GM23338 (cell line): ENCODE measurements around the gene TARS3. TPM values are rescaled to one million over a fixed set of nuclear protein-coding genes. Genes with fewer than 3 reads are reported as not detected.
A peak's percentile ranks its signal among the peaks of the same experiment; 100 is the strongest.

Experiments used
- ATAC-seq: fragments of 200-7000 bp; cut with Tn5 transposase; 3 replicates; pipeline ENCODE4 v1.9.1; 2020
- DNase-seq: peaks from one replicate; pipeline ENCODE4 v3.0.0-alpha.2; 2015; ENCODE audit warnings: low spot score
- H2AFZ ChIP-seq: fragments of 200-600 bp; sonication (generic); 2 replicates; pipeline ENCODE4 v1.8.0; 2016; ENCODE audit warnings: antibody characterized with exemption, mild to moderate bottlenecking, moderate library complexity
- H3F3A ChIP-seq: fragments of 200-600 bp; sonication (generic); replicated peaks from 2 replicates; pipeline ENCODE4 v1.8.0; 2017; ENCODE audit warnings: antibody characterized with exemption, mixed run types, low read depth
- H3K27ac ChIP-seq: fragments of 200-600 bp; sonication (generic); 2 replicates; pipeline ENCODE4 v1.6.1; 2016; ENCODE audit warnings: low read depth
- H3K27me3 ChIP-seq: fragments of 200-600 bp; sonication (generic); 2 replicates; pipeline ENCODE4 v1.8.0; 2016; ENCODE audit warnings: mild to moderate bottlenecking, mixed run types, moderate library complexity; ENCODE audit not compliant: insufficient read depth
- H3K36me3 ChIP-seq: fragments of 200-600 bp; sonication (generic); 2 replicates; pipeline ENCODE4 v1.8.0; 2016; ENCODE audit warnings: mild to moderate bottlenecking; ENCODE audit not compliant: insufficient read depth
- H3K4me1 ChIP-seq: fragments of 200-600 bp; sonication (generic); 2 replicates; pipeline ENCODE4 v1.8.0; 2016; ENCODE audit warnings: mild to moderate bottlenecking, moderate library complexity; ENCODE audit not compliant: insufficient read depth
- H3K4me2 ChIP-seq: fragments of 200-600 bp; sonication (generic); 2 replicates; pipeline ENCODE4 v1.7.1; 2017; ENCODE audit warnings: mixed run types
- H3K4me3 ChIP-seq: fragments of 200-600 bp; sonication (generic); 2 replicates; pipeline ENCODE4 v1.6.1; 2016; ENCODE audit warnings: mixed run types
- H3K79me2 ChIP-seq: fragments of 200-600 bp; sonication (generic); replicated peaks from 2 replicates; pipeline ENCODE4 v1.8.0; 2017; ENCODE audit warnings: mild to moderate bottlenecking; ENCODE audit not compliant: insufficient read depth
- H3K9me2 ChIP-seq: fragments of 200-600 bp; sonication (generic); 2 replicates; pipeline ENCODE4 v1.8.0; 2017; ENCODE audit not compliant: insufficient read depth
- H4K20me1 ChIP-seq: fragments of 200-600 bp; sonication (generic); replicated peaks from 2 replicates; pipeline ENCODE4 v1.8.0; 2017; ENCODE audit warnings: mild to moderate bottlenecking; ENCODE audit not compliant: insufficient read depth
- H3K27ac Mint-ChIP-seq: 2 replicates; pipeline ENCODE4 v1.8.0; 2020; ENCODE audit warnings: inconsistent platforms, mild to moderate bottlenecking, moderate library complexity, mixed read lengths
- H3K27me3 Mint-ChIP-seq: 3 replicates; pipeline ENCODE4 v1.8.0; 2022; ENCODE audit warnings: low read depth, mild to moderate bottlenecking, moderate library complexity, mixed read lengths, inconsistent platforms; ENCODE audit not compliant: insufficient read depth, poor library complexity
- H3K36me3 Mint-ChIP-seq: 3 replicates; pipeline ENCODE4 v1.8.0; 2021; ENCODE audit warnings: low read depth, mild to moderate bottlenecking, inconsistent platforms, moderate library complexity, mixed read lengths
- H3K4me1 Mint-ChIP-seq: 3 replicates; pipeline ENCODE4 v1.8.0; 2020; ENCODE audit warnings: mild to moderate bottlenecking, inconsistent platforms, mixed read lengths
- H3K4me3 Mint-ChIP-seq: 3 replicates; pipeline ENCODE4 v1.8.0; 2021; ENCODE audit warnings: moderate library complexity, mild to moderate bottlenecking, inconsistent platforms, mixed read lengths
- H3K9me3 Mint-ChIP-seq: 3 replicates; pipeline ENCODE4 v1.8.0; 2020; ENCODE audit warnings: moderate library complexity, mild to moderate bottlenecking, inconsistent platforms, mixed read lengths
- CREB1 ChIP-seq: fragments of 250-450 bp; sonication (Bioruptor Pico); IDR thresholded peaks from 2 replicates; pipeline ENCODE4 v1.5.0; 2020; ENCODE audit warnings: low read depth, mild to moderate bottlenecking, moderate library complexity
- EZH2 ChIP-seq: fragments of 200-600 bp; sonication (generic); IDR thresholded peaks from one replicate; pipeline ENCODE4 v1.8.0; 2017; ENCODE audit warnings: antibody characterized with exemption, mild to moderate bottlenecking, low read depth; ENCODE audit not compliant: unreplicated experiment
- EZH2phosphoT487 ChIP-seq: fragments of 200-600 bp; sonication (generic); IDR thresholded peaks from one replicate; pipeline ENCODE4 v1.8.1; 2018; ENCODE audit warnings: antibody characterized with exemption; ENCODE audit not compliant: unreplicated experiment
- JUNB ChIP-seq: IDR thresholded peaks from one replicate; pipeline ENCODE4 v1.6.1; 2016; ENCODE audit warnings: antibody characterized with exemption; ENCODE audit not compliant: unreplicated experiment
- NANOG ChIP-seq: IDR thresholded peaks from 2 replicates; pipeline ENCODE4 v1.6.1; 2016; ENCODE audit warnings: antibody characterized with exemption, borderline replicate concordance
- ZNF331 ChIP-seq: fragments of 250-450 bp; sonication (Bioruptor Pico); IDR thresholded peaks from 2 replicates; pipeline ENCODE4 v1.5.0; 2020; ENCODE audit warnings: low read depth, mild to moderate bottlenecking, moderate library complexity
- polyA plus RNA-seq: library from polyadenylated mRNA; unstranded; fragments of >200 nt; fragmentation: Nextera tagmentation; extraction: Ambion mirVana; gene quantifications from 2 replicates; pipeline ENCODE4 v1.2.1, GENCODE V29; 2016
- total RNA-seq: library from RNA; depleted of rRNA; stranded (reverse); fragments of >200 nt; shearing (Covaris generic); gene quantifications from 2 replicates; pipeline ENCODE4 v1.2.3, GENCODE V29; 2014
- TF ChIP-seq, protein P1 (sequence below), 2 experiments: fragments of 200-600 bp in 1 of 2; sonication (generic) in 1 of 2; conservative IDR thresholded peaks; 2 replicates each; pipeline versions ENCODE4 v1.5.1 to v1.6.1; 2016 to 2017; ENCODE audit warnings: antibody characterized with exemption in 2 of 2, low read depth in 2 of 2, mild to moderate bottlenecking in 2 of 2, moderate library complexity in 1 of 2
- TF ChIP-seq, protein P2 (sequence below): IDR thresholded peaks from one replicate; pipeline ENCODE4 v1.6.1; 2018; ENCODE audit warnings: antibody characterized with exemption; ENCODE audit not compliant: unreplicated experiment
- TF ChIP-seq, protein P3 (sequence below): fragments of 250-450 bp; sonication (Bioruptor Pico); IDR thresholded peaks from 2 replicates; pipeline ENCODE4 v1.5.0; 2020; ENCODE audit warnings: mild to moderate bottlenecking, moderate library complexity

The TARS3 gene
- total and polyA plus RNA-seq, 2 experiments from 2014 or later: 13.0 to 15.4 TPM

DNA sequence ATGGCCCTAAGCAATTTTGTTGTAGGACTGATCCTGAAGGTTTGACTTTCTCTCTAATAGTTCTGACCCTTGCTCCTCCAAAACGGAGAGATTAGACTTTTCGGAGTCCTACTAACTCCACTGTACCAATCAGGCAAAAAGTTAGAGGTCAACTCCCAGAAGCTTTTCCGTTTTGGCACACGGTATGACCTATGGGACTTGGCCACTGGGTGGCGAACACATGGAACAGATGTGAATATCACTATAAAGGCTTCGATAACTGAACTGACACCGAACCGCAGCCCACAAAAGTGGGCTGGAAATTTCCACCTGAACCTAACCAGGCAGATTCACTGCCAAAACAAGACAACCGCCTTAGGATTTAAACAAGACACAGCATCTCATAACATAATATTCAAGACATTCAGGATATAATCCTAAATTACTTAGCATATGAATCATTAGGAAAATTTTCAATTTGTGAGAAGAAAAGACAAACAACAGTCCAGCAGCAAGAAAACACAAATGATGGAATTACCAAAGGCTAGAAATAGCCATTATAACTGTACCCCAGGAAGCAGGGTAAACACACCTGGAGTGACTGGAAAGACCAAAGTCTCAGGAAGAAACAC lies 59.9 kb downstream of the TARS3 start:
- Histone ChIP-seq H3K4me2 (no peak overlapping the region), H3K27me3 (no peaks in the 10 kb centered on the region), H2AFZ (no peak overlapping the region), H3K36me3 (0 out of 2 replicates have a peak, but pooled peaks cover 3% of the 10 kb centered on the region), H4K20me1 (no peaks in the 10 kb centered on the region), H3F3A (no peaks in the 10 kb centered on the region), H3K4me1 (no peaks in the 10 kb centered on the region), H3K9me2 (no peaks in the 10 kb centered on the region), H3K79me2 (no peaks in the 10 kb centered on the region), H3K27ac (0 out of 2 replicates have a peak overlapping the region, but pooled peaks have one; percentile 39), H3K4me3 (no peak overlapping the region)
- Mint-ChIP-seq H3K27ac (no peak overlapping the region), H3K9me3 (peaks cover 3% of the 10 kb centered on the region; the same call in 2 of the 3 replicates), H3K27me3 (no peaks in the 10 kb centered on the region), H3K4me1 (peaks cover 2% of the 10 kb centered on the region; the same call in 2 of the 3 replicates), H3K36me3 (peaks cover 10% of the 10 kb centered on the region), H3K4me3 (no peak overlapping the region)
- TF ChIP-seq, protein P1, sequence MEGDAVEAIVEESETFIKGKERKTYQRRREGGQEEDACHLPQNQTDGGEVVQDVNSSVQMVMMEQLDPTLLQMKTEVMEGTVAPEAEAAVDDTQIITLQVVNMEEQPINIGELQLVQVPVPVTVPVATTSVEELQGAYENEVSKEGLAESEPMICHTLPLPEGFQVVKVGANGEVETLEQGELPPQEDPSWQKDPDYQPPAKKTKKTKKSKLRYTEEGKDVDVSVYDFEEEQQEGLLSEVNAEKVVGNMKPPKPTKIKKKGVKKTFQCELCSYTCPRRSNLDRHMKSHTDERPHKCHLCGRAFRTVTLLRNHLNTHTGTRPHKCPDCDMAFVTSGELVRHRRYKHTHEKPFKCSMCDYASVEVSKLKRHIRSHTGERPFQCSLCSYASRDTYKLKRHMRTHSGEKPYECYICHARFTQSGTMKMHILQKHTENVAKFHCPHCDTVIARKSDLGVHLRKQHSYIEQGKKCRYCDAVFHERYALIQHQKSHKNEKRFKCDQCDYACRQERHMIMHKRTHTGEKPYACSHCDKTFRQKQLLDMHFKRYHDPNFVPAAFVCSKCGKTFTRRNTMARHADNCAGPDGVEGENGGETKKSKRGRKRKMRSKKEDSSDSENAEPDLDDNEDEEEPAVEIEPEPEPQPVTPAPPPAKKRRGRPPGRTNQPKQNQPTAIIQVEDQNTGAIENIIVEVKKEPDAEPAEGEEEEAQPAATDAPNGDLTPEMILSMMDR (conservative IDR thresholded peaks at IDR 0.05; ENCODE audit: low read depth in 2 of 2): peak; percentile 46 to 56
- TF ChIP-seq, protein P2, sequence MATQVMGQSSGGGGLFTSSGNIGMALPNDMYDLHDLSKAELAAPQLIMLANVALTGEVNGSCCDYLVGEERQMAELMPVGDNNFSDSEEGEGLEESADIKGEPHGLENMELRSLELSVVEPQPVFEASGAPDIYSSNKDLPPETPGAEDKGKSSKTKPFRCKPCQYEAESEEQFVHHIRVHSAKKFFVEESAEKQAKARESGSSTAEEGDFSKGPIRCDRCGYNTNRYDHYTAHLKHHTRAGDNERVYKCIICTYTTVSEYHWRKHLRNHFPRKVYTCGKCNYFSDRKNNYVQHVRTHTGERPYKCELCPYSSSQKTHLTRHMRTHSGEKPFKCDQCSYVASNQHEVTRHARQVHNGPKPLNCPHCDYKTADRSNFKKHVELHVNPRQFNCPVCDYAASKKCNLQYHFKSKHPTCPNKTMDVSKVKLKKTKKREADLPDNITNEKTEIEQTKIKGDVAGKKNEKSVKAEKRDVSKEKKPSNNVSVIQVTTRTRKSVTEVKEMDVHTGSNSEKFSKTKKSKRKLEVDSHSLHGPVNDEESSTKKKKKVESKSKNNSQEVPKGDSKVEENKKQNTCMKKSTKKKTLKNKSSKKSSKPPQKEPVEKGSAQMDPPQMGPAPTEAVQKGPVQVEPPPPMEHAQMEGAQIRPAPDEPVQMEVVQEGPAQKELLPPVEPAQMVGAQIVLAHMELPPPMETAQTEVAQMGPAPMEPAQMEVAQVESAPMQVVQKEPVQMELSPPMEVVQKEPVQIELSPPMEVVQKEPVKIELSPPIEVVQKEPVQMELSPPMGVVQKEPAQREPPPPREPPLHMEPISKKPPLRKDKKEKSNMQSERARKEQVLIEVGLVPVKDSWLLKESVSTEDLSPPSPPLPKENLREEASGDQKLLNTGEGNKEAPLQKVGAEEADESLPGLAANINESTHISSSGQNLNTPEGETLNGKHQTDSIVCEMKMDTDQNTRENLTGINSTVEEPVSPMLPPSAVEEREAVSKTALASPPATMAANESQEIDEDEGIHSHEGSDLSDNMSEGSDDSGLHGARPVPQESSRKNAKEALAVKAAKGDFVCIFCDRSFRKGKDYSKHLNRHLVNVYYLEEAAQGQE: no peak
- TF ChIP-seq CREB1 (CRISPR knock-in tag): no peak
- TF ChIP-seq NANOG: no peak
- no peak for TF ChIP-seq EZH2phosphoT487
- no peak for TF ChIP-seq ZNF331
- no peak for TF ChIP-seq JUNB
- no peak for TF ChIP-seq EZH2
- TF ChIP-seq, protein P3, sequence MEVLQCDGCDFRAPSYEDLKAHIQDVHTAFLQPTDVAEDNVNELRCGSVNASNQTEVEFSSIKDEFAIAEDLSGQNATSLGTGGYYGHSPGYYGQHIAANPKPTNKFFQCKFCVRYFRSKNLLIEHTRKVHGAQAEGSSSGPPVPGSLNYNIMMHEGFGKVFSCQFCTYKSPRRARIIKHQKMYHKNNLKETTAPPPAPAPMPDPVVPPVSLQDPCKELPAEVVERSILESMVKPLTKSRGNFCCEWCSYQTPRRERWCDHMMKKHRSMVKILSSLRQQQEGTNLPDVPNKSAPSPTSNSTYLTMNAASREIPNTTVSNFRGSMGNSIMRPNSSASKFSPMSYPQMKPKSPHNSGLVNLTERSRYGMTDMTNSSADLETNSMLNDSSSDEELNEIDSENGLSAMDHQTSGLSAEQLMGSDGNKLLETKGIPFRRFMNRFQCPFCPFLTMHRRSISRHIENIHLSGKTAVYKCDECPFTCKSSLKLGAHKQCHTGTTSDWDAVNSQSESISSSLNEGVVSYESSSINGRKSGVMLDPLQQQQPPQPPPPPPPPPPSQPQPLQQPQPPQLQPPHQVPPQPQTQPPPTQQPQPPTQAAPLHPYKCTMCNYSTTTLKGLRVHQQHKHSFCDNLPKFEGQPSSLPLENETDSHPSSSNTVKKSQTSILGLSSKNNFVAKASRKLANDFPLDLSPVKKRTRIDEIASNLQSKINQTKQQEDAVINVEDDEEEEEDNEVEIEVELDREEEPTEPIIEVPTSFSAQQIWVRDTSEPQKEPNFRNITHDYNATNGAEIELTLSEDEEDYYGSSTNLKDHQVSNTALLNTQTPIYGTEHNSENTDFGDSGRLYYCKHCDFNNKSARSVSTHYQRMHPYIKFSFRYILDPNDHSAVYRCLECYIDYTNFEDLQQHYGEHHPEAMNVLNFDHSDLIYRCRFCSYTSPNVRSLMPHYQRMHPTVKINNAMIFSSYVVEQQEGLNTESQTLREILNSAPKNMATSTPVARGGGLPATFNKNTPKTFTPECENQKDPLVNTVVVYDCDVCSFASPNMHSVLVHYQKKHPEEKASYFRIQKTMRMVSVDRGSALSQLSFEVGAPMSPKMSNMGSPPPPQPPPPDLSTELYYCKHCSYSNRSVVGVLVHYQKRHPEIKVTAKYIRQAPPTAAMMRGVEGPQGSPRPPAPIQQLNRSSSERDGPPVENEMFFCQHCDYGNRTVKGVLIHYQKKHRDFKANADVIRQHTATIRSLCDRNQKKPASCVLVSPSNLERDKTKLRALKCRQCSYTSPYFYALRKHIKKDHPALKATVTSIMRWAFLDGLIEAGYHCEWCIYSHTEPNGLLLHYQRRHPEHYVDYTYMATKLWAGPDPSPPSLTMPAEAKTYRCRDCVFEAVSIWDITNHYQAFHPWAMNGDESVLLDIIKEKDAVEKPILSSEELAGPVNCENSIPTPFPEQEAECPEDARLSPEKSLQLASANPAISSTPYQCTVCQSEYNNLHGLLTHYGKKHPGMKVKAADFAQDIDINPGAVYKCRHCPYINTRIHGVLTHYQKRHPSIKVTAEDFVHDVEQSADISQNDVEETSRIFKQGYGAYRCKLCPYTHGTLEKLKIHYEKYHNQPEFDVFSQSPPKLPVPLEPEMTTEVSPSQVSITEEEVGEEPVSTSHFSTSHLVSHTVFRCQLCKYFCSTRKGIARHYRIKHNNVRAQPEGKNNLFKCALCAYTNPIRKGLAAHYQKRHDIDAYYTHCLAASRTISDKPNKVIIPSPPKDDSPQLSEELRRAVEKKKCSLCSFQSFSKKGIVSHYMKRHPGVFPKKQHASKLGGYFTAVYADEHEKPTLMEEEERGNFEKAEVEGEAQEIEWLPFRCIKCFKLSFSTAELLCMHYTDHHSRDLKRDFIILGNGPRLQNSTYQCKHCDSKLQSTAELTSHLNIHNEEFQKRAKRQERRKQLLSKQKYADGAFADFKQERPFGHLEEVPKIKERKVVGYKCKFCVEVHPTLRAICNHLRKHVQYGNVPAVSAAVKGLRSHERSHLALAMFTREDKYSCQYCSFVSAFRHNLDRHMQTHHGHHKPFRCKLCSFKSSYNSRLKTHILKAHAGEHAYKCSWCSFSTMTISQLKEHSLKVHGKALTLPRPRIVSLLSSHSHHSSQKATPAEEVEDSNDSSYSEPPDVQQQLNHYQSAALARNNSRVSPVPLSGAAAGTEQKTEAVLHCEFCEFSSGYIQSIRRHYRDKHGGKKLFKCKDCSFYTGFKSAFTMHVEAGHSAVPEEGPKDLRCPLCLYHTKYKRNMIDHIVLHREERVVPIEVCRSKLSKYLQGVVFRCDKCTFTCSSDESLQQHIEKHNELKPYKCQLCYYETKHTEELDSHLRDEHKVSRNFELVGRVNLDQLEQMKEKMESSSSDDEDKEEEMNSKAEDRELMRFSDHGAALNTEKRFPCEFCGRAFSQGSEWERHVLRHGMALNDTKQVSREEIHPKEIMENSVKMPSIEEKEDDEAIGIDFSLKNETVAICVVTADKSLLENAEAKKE (CRISPR knock-in tag): no peak
- ATAC-seq: peak; percentile 65; the same call in 2 of the 3 replicates
- DNase-seq: peak; percentile 51
